Right atrium auricular region (tissue), 2 donors: ENCODE results near the gene AURKA. TPM values are rescaled to one million over a fixed set of nuclear protein-coding genes. Genes with fewer than 3 reads are reported as not detected.
A peak's percentile ranks its signal among the peaks of the same experiment; 100 is the strongest.

Experiments
- DNase-seq: peaks from one replicate; pipeline ENCODE4 v3.0.0-alpha.2; 2019; ENCODE audit warnings: low spot score
- H3K27ac ChIP-seq, 2 donors: fragments of 200-600 bp; sonication (generic); 1 replicate in 1 of 2; 2 replicates in 1 of 2; pipeline ENCODE4 v1.5.1; 2016 to 2019
- H3K27me3 ChIP-seq, 2 donors: fragments of 200-600 bp; sonication (generic); one replicate each; pipeline versions ENCODE4 v1.5.1 to v1.6.0; 2017 to 2019
- H3K36me3 ChIP-seq: fragments of 200-600 bp; sonication (generic); one replicate; pipeline ENCODE4 v1.5.1; 2016
- H3K4me1 ChIP-seq, 2 donors: fragments of 200-600 bp; sonication (generic); one replicate each; pipeline versions ENCODE4 v1.5.1 to v1.6.0; 2017 to 2019
- H3K4me3 ChIP-seq, 2 donors: fragments of 200-600 bp; sonication (generic); 1 replicate in 1 of 2; 2 replicates in 1 of 2; pipeline ENCODE4 v1.5.1; 2017 to 2019; ENCODE audit warnings: mild to moderate bottlenecking in 1 of 2, moderate library complexity in 1 of 2
- H3K9me3 ChIP-seq, 2 donors: fragments of 200-600 bp; sonication (generic); one replicate each; pipeline ENCODE4 v1.5.1; 2019
- CTCF ChIP-seq, 2 donors: fragments of 200-600 bp; sonication (generic); IDR thresholded peaks; one replicate each; pipeline ENCODE4 v1.5.1; 2019; ENCODE audit warnings: antibody characterized with exemption in 2 of 2
- total RNA-seq, 2 donors: library from RNA; depleted of rRNA; stranded (reverse); fragments of >200 nt; gene quantifications; one replicate each; pipeline ENCODE4 v1.1.0, GENCODE V29; 2016

The AURKA gene
- total RNA-seq, 2 donors from 2014 or later: 2.0 to 7.6 TPM

- Histone ChIP-seq H3K36me3 (no peaks in the 10 kb centered on the region), H3K4me3 (no peak overlapping the region), H3K27me3 (no peaks in the 10 kb centered on the region), H3K4me1 (no peaks in the 10 kb centered on the region), H3K27ac (no peak overlapping the region), H3K9me3 (no peaks in the 10 kb centered on the region)
- DNase-seq: no peak
- no peak for TF ChIP-seq CTCF (IDR thresholded peaks at IDR 0.05)
These were observed 11.6 kb downstream of the AURKA start for GRCh38 chr20:56380375-56380774.

- no peak for DNase-seq
- no peaks in the 10 kb centered on the region for H3K4me1 ChIP-seq
- H3K27ac ChIP-seq: no peak overlapping the region
- no peak overlapping the region for H3K4me3 ChIP-seq
- H3K9me3 ChIP-seq: no peaks in the 10 kb centered on the region
- no peaks in the 10 kb centered on the region for H3K27me3 ChIP-seq
- no peak for TF ChIP-seq CTCF (IDR thresholded peaks at IDR 0.05)
- no peaks in the 10 kb centered on the region for H3K36me3 ChIP-seq
These were observed 13.6 kb downstream of the AURKA start for GRCh38 chr20:56378386-56378785.

GRCh38 chr20:56376331-56376730 is 15.7 kb downstream of the AURKA start:
- no peaks in the 10 kb centered on the region for H3K27me3 ChIP-seq
- no peak overlapping the region for H3K27ac ChIP-seq
- H3K4me1 ChIP-seq: no peaks in the 10 kb centered on the region
- H3K4me3 ChIP-seq: no peak overlapping the region
- TF ChIP-seq CTCF (IDR thresholded peaks at IDR 0.05): no peak
- H3K36me3 ChIP-seq: no peaks in the 10 kb centered on the region
- DNase-seq: no peak
- H3K9me3 ChIP-seq: no peaks in the 10 kb centered on the region

GRCh38 chr20:56373942-56374341 is 18.1 kb downstream of the AURKA start:
- TF ChIP-seq CTCF (IDR thresholded peaks at IDR 0.05): no peak
- DNase-seq: no peak
- H3K4me1 ChIP-seq: no peaks in the 10 kb centered on the region
- no peak overlapping the region for H3K27ac ChIP-seq
- no peak overlapping the region for H3K4me3 ChIP-seq
- no peaks in the 10 kb centered on the region for H3K36me3 ChIP-seq
- no peaks in the 10 kb centered on the region for H3K9me3 ChIP-seq
- no peaks in the 10 kb centered on the region for H3K27me3 ChIP-seq

- Histone ChIP-seq H3K9me3 (no peaks in the 10 kb centered on the region), H3K27me3 (no peaks in the 10 kb centered on the region), H3K4me1 (no peaks in the 10 kb centered on the region), H3K4me3 (no peak overlapping the region), H3K27ac (no peak overlapping the region), H3K36me3 (no peaks in the 10 kb centered on the region)
- no peak for DNase-seq
- no peak for TF ChIP-seq CTCF (IDR thresholded peaks at IDR 0.05)
These were observed 19.2 kb downstream of the AURKA start for GRCh38 chr20:56372850-56373249.

- H3K4me1 ChIP-seq: no peaks in the 10 kb centered on the region
- no peaks in the 10 kb centered on the region for H3K9me3 ChIP-seq
- TF ChIP-seq CTCF (IDR thresholded peaks at IDR 0.05): no peak
- DNase-seq: peak; percentile 26
- H3K36me3 ChIP-seq: peaks cover 6% of the 10 kb centered on the region
- H3K27me3 ChIP-seq: no peaks in the 10 kb centered on the region
- H3K27ac ChIP-seq: no peak overlapping the region
- H3K4me3 ChIP-seq: no peak overlapping the region
These were observed 20.0 kb downstream of the AURKA start for GRCh38 chr20:56371977-56372376.
